HepG2 (cell line): Measurements from ENCODE around the gene FMO2. TPM values are rescaled to one million over a fixed set of nuclear protein-coding genes. Genes with fewer than 3 reads are reported as not detected.
A peak's percentile ranks its signal among the peaks of the same experiment; 100 is the strongest.

ENCODE experiments used
- ATAC-seq: fragments of 200-7000 bp; cut with Tn5 transposase; 3 replicates; pipeline ENCODE4 v1.9.1; 2020; ENCODE audit warnings: mild to moderate bottlenecking, moderate library complexity
- BruUV-seq: library from RNA; stranded (reverse); fragments of 400-500 nt; replicated peaks from 2 replicates; lab custom pipeline; 2021; lab: Mats Ljungman, UMichigan
- CTCF ChIA-PET: fragments of 300-600 bp; formaldehyde crosslinking; extraction: SDS; loops from one replicate; lab custom pipeline; 2021; ENCODE audit warnings: low total read pairs, inconsistent platforms, low intra/inter-chr PET ratio; lab: Yijun Ruan, JAX
- POLR2A ChIA-PET: fragments of 350-600 bp; sonication (Branson Sonifier 250); formaldehyde crosslinking; loops from one replicate; lab custom pipeline; 2020; ENCODE audit warnings: antibody characterized with exemption, inconsistent platforms; lab: Yijun Ruan, JAX
- DNase-seq: peaks from one replicate; pipeline ENCODE4 v3.0.0-alpha.2; 2015; ENCODE audit warnings: low spot score
- FAIRE-seq: peaks from 3 replicates; lab custom pipeline; 2011; peaks lifted over from hg19 to GRCh38; lab: Jason Lieb, UNC
- H2AFZ ChIP-seq: one replicate; pipeline ENCODE4 v1.6.1; 2011; ENCODE audit warnings: low read length, inconsistent platforms
- H3K27ac ChIP-seq: fragments of 300-600 bp; 3 replicates; pipeline ENCODE4 v1.8.0; 2011; ENCODE audit warnings: mixed run types, mild to moderate bottlenecking, mixed read lengths, low read length, inconsistent platforms; ENCODE audit not compliant: insufficient read depth; ENCODE audit errors: extremely low read length
- H3K27me3 ChIP-seq, 2 experiments: fragments of 200-600 bp in 1 of 2; 2 replicates in 1 of 2; 3 replicates in 1 of 2; pipeline versions ENCODE4 v1.6.0 to v1.8.0; 2011; ENCODE audit warnings: low read length in 2 of 2, mild to moderate bottlenecking in 2 of 2, moderate library complexity in 2 of 2, inconsistent platforms in 1 of 2; ENCODE audit not compliant: insufficient read depth in 2 of 2, control insufficient read depth in 1 of 2
- H3K36me3 ChIP-seq, 2 experiments: fragments of 200-600 bp in 1 of 2; replicated peaks in 1 of 2; 2 replicates in 1 of 2; 3 replicates in 1 of 2; pipeline versions ENCODE4 v1.5.1 to v1.8.0; 2011; ENCODE audit warnings: low read length in 2 of 2, inconsistent platforms in 1 of 2; ENCODE audit not compliant: insufficient read depth in 2 of 2, control insufficient read depth in 1 of 2
- H3K4me1 ChIP-seq: 2 replicates; pipeline ENCODE4 v1.5.1; 2012; ENCODE audit warnings: low read length, inconsistent platforms; ENCODE audit not compliant: insufficient read depth
- H3K4me2 ChIP-seq: 2 replicates; pipeline ENCODE4 v1.6.0; 2011; ENCODE audit warnings: low read depth, low read length, inconsistent platforms
- H3K4me3 ChIP-seq, 3 experiments: fragments of 200-600 bp in 1 of 3; sonication (generic), shearing (Covaris generic) in 1 of 3; replicated peaks in 1 of 3; 2 replicates each; pipeline ENCODE4 v1.5.1; 2011 to 2016; ENCODE audit warnings: low read length in 3 of 3, inconsistent platforms in 2 of 3, low read depth in 2 of 3, mild to moderate bottlenecking in 2 of 3, control low read depth in 1 of 3, mixed read lengths in 1 of 3; ENCODE audit not compliant: insufficient read depth in 1 of 3
- H3K79me2 ChIP-seq: one replicate; pipeline ENCODE4 v1.6.1; 2011; ENCODE audit warnings: low read length, inconsistent platforms; ENCODE audit not compliant: insufficient read depth
- H3K9ac ChIP-seq: 2 replicates; pipeline ENCODE4 v1.6.0; 2011; ENCODE audit warnings: mild to moderate bottlenecking, low read depth, low read length, inconsistent platforms; ENCODE audit not compliant: insufficient read depth
- H3K9me3 ChIP-seq: 2 replicates; pipeline ENCODE4 v1.5.1; 2012; ENCODE audit warnings: mild to moderate bottlenecking, low read length
- H4K20me1 ChIP-seq: 2 replicates; pipeline ENCODE4 v1.6.0; 2011; ENCODE audit warnings: inconsistent platforms, mild to moderate bottlenecking, low read length, moderate library complexity; ENCODE audit not compliant: insufficient read depth
- AGO1 ChIP-seq: fragments of 200-400 bp; formaldehyde crosslinking; IDR thresholded peaks from 2 replicates; pipeline ENCODE4 v1.6.1; 2017; ENCODE audit warnings: mild to moderate bottlenecking, low read depth, low read length, moderate library complexity; ENCODE audit not compliant: poor library complexity, severe bottlenecking
- BCL3 ChIP-seq: sonication (generic); formaldehyde crosslinking; IDR thresholded peaks from 2 replicates; pipeline ENCODE4 v1.5.1; 2020; ENCODE audit warnings: mild to moderate bottlenecking, missing genetic modification reagents, moderate library complexity
- FOXP4 ChIP-seq: sonication (generic); formaldehyde crosslinking; IDR thresholded peaks from 2 replicates; pipeline ENCODE4 v1.4.0; 2020; ENCODE audit warnings: missing genetic modification reagents
- HMG20A ChIP-seq: IDR thresholded peaks from 2 replicates; pipeline ENCODE4 v1.6.1; 2016; ENCODE audit warnings: borderline replicate concordance
- IRX3 ChIP-seq: sonication (generic); formaldehyde crosslinking; IDR thresholded peaks from 2 replicates; pipeline ENCODE4 v1.8.1; 2023; ENCODE audit warnings: mild to moderate bottlenecking, low read depth, missing genetic modification reagents, borderline replicate concordance
- MED13 ChIP-seq: sonication (generic); formaldehyde crosslinking; IDR thresholded peaks from 2 replicates; pipeline ENCODE4 v1.5.0; 2020; ENCODE audit warnings: missing genetic modification reagents
- SSRP1 ChIP-seq: IDR thresholded peaks from 2 replicates; pipeline ENCODE4 v1.6.1; 2016; ENCODE audit warnings: control low read depth
- THYN1 ChIP-seq: sonication (generic); formaldehyde crosslinking; IDR thresholded peaks from 2 replicates; pipeline ENCODE4 v1.8.1; 2023; ENCODE audit warnings: low read depth, mild to moderate bottlenecking, moderate library complexity, missing genetic modification reagents, borderline replicate concordance
- ZBTB44 ChIP-seq: sonication (generic); formaldehyde crosslinking; IDR thresholded peaks from 2 replicates; pipeline ENCODE4 v1.4.0; 2020; ENCODE audit warnings: missing genetic modification reagents
- ZNF253 ChIP-seq: sonication (generic); formaldehyde crosslinking; IDR thresholded peaks from 2 replicates; pipeline ENCODE4 v1.8.0; 2022; ENCODE audit warnings: mild to moderate bottlenecking, missing genetic modification reagents, borderline replicate concordance
- ZNF263 ChIP-seq: sonication (generic); formaldehyde crosslinking; IDR thresholded peaks from 2 replicates; pipeline ENCODE4 v1.4.0; 2020; ENCODE audit warnings: missing genetic modification reagents
- ZNF354B ChIP-seq: sonication (generic); formaldehyde crosslinking; IDR thresholded peaks from 2 replicates; pipeline ENCODE4 v1.8.0; 2022; ENCODE audit warnings: mild to moderate bottlenecking, missing genetic modification reagents
- ZNF512B ChIP-seq: sonication (generic); formaldehyde crosslinking; IDR thresholded peaks from 2 replicates; pipeline ENCODE4 v1.5.1; 2020; ENCODE audit warnings: missing genetic modification reagents, mild to moderate bottlenecking, borderline replicate concordance
- ZNF552 ChIP-seq: sonication (generic); formaldehyde crosslinking; IDR thresholded peaks from 2 replicates; pipeline ENCODE4 v1.9.0; 2022; ENCODE audit warnings: missing genetic modification reagents, mild to moderate bottlenecking, borderline replicate concordance
- ZNF776 ChIP-seq: sonication (generic); formaldehyde crosslinking; IDR thresholded peaks from 2 replicates; pipeline ENCODE4 v1.4.0; 2020; ENCODE audit warnings: mild to moderate bottlenecking, missing genetic modification reagents
- WGBS: methylation state at CpG from one replicate; pipeline ENCODE4 v1.1.6; 2017; ENCODE audit warnings: low lambda C conversion rate; 5-methylcytosine and 5-hydroxymethylcytosine counted together
- in situ Hi-C: cut with HindIII; loops from 2 replicates; pipeline ENCODE4 v1.10.0; 2017; ENCODE audit warnings: low pct_unique_long_range_greater_than_20kb; ENCODE audit not compliant: extremely low pct_ligation_motif_present
- intact Hi-C: fragments of 100-400 bp; cut with micrococcal nuclease; formaldehyde crosslinking; loops from one replicate; pipeline ENCODE4 v1.10.0; 2022; ENCODE audit not compliant: unreplicated experiment
- polyA plus RNA-seq, 8 experiments: library from polyadenylated mRNA; depleted of rRNA in 3 of 8; stranded (reverse) in 7 of 8; unstranded in 1 of 8; fragments of >200 nt; fragmentation: Illumina TruSeq in 4 of 8; extraction: Trizol in 4 of 8; gene quantifications; 2 replicates each; pipeline versions ENCODE4 v1.2.1 to v1.2.3, GENCODE V29; 2011 to 2016; ENCODE audit warnings: low read depth in 4 of 8, missing spikeins in 1 of 8, mixed read lengths in 1 of 8; ENCODE audit not compliant: insufficient read depth in 1 of 8
- total RNA-seq, 5 experiments: library from RNA; depleted of rRNA; stranded (reverse); fragments of >200 nt; fragmentation: Illumina TruSeq; extraction: Trizol; gene quantifications; 2 replicates each; pipeline ENCODE4 v1.2.3, GENCODE V29; 2016; ENCODE audit warnings: low read depth in 1 of 5
- TF ChIP-seq, protein P1 (sequence below): sonication (generic); formaldehyde crosslinking; IDR thresholded peaks from 2 replicates; pipeline ENCODE4 v1.5.0; 2020; ENCODE audit warnings: missing genetic modification reagents
- TF ChIP-seq, protein P2 (sequence below): sonication (generic); formaldehyde crosslinking; IDR thresholded peaks from 2 replicates; pipeline ENCODE4 v1.4.0; 2020; ENCODE audit warnings: missing genetic modification reagents

The FMO2 gene
- total and polyA plus RNA-seq, 2 of the 13 experiments (the other 11 are each of a cell fraction or from before 2014, with no cell fraction given): not detected

- POLR2A ChIA-PET: no interaction called here
- Histone ChIP-seq H3K79me2 (no peaks in the 10 kb centered on the region), H3K4me3 (0 out of 6 replicates have a peak overlapping the region, but pooled peaks of 1 of the 3 experiments have one; percentile 64), H3K27me3 (peaks cover 0 to 17% of the 10 kb centered on the region in 2 experiments; a peak in 2 of 5 replicates), H3K4me1 (no peaks in the 10 kb centered on the region), H3K27ac (no peak overlapping the region), H3K36me3 (no peaks in the 10 kb centered on the region), H4K20me1 (no peaks in the 10 kb centered on the region), H3K9me3 (no peaks in the 10 kb centered on the region), H3K9ac (no peak overlapping the region), H3K4me2 (peak overlapping the region; percentile 78), H2AFZ (peak overlapping the region; percentile 39)
- intact Hi-C loops (no loop called here), in situ Hi-C loops (no loop called here)
- FAIRE-seq: no peak
- no peak for DNase-seq
- CTCF ChIA-PET: no interaction called here
- WGBS: 9% methylated on average over 6 of the region's 6 CpGs
- ATAC-seq: no peak
- BruUV-seq: no TSS peak
- TF ChIP-seq HMG20A (CRISPR knock-in tag): no peak
- no peak for TF ChIP-seq ZNF512B
- no peak for TF ChIP-seq THYN1 (CRISPR knock-in tag)
- TF ChIP-seq ZNF776 (CRISPR knock-in tag): no peak
- no peak for TF ChIP-seq IRX3 (CRISPR knock-in tag)
- TF ChIP-seq FOXP4 (CRISPR knock-in tag): no peak
- no peak for TF ChIP-seq SSRP1
- TF ChIP-seq ZBTB44: no peak
- TF ChIP-seq, protein P1, sequence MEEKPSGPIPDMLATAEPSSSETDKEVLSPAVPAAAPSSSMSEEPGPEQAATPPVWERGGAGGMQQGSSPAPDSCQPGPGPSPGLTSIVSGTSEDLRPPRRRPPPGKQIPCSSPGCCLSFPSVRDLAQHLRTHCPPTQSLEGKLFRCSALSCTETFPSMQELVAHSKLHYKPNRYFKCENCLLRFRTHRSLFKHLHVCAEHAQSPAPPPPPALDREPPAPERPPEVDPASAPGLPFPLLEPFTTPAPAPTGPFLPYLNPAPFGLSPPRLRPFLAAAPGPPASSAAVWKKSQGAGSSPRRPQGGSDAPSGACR (CRISPR knock-in tag): no peak
- no peak for TF ChIP-seq ZNF253 (CRISPR knock-in tag)
- TF ChIP-seq, protein P2, sequence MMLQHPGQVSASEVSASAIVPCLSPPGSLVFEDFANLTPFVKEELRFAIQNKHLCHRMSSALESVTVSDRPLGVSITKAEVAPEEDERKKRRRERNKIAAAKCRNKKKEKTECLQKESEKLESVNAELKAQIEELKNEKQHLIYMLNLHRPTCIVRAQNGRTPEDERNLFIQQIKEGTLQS (CRISPR knock-in tag): no peak
- TF ChIP-seq BCL3: no peak
- TF ChIP-seq ZNF354B (CRISPR knock-in tag): no peak
- TF ChIP-seq MED13 (CRISPR knock-in tag): no peak
- TF ChIP-seq ZNF263 (CRISPR knock-in tag): no peak
- TF ChIP-seq AGO1: no peak
- TF ChIP-seq ZNF552 (CRISPR knock-in tag): no peak
Observed at GRCh38 chr1:171251952-171252300, 66.8 kb downstream of the FMO2 start.
